H1 (cell line): Measurements from ENCODE around the gene RBM10.
A peak's percentile ranks its signal among the peaks of the same experiment; 100 is the strongest.

ENCODE experiments used
- EZH2 ChIP-seq: fragments of 200-600 bp; sonication (generic); IDR thresholded peaks from 2 replicates; pipeline ENCODE4 v1.7.1; 2012; ENCODE audit warnings: low read depth, mild to moderate bottlenecking, moderate library complexity, low read length, inconsistent platforms; ENCODE audit not compliant: severe bottlenecking
- GABPA ChIP-seq: IDR thresholded peaks from 2 replicates; pipeline ENCODE4 v1.6.1; 2011; ENCODE audit warnings: mild to moderate bottlenecking, low read length, moderate library complexity, borderline replicate concordance; ENCODE audit not compliant: insufficient read depth
- GTF2F1 ChIP-seq: IDR thresholded peaks from 2 replicates; pipeline ENCODE4 v1.6.1; 2012; ENCODE audit warnings: low read depth, low read length, improper control_type of control experiment, borderline replicate concordance
- HDAC6 ChIP-seq: IDR thresholded peaks from one replicate; pipeline ENCODE4 v1.7.1; 2012; ENCODE audit warnings: low read depth, mild to moderate bottlenecking, inconsistent platforms, low read length, moderate library complexity
- POLR2A ChIP-seq, 2 experiments: IDR thresholded peaks; 1 replicate in 1 of 2; 2 replicates in 1 of 2; pipeline ENCODE4 v1.6.1; 2011; ENCODE audit warnings: low read depth in 2 of 2, low read length in 2 of 2, mild to moderate bottlenecking in 2 of 2; ENCODE audit errors: control extremely low read depth in 1 of 2
- POLR2AphosphoS5 ChIP-seq: IDR thresholded peaks from 2 replicates; pipeline ENCODE4 v1.6.1; 2011; ENCODE audit warnings: low read depth, low read length
- POU5F1 ChIP-seq: IDR thresholded peaks from 2 replicates; pipeline ENCODE4 v1.6.1; 2011; ENCODE audit warnings: low read depth, mild to moderate bottlenecking, low read length, moderate library complexity
- RAD21 ChIP-seq, 2 experiments: IDR thresholded peaks in 1 of 2; conservative IDR thresholded peaks in 1 of 2; 2 replicates each; pipeline ENCODE4 v1.6.1; 2011; ENCODE audit warnings: low read depth in 2 of 2, low read length in 2 of 2, improper control_type of control experiment in 1 of 2, inconsistent platforms in 1 of 2, mild to moderate bottlenecking in 1 of 2, moderate library complexity in 1 of 2
- RNF2 ChIP-seq: fragments of 200-900, 300-1000 bp; sonication (generic); IDR thresholded peaks from 2 replicates; pipeline ENCODE4 v1.7.1; 2016; ENCODE audit warnings: borderline replicate concordance, low read depth, mild to moderate bottlenecking, antibody characterized with exemption, low read length; ENCODE audit not compliant: poor library complexity, severe bottlenecking; ENCODE audit errors: missing control alignments
- SAP30 ChIP-seq: fragments of 300-600 bp; sonication (generic); IDR thresholded peaks from 2 replicates; pipeline ENCODE4 v1.7.1; 2012; ENCODE audit warnings: low read length, moderate library complexity, mild to moderate bottlenecking, inconsistent platforms; ENCODE audit not compliant: insufficient read depth, insufficient replicate concordance
- TEAD4 ChIP-seq: IDR thresholded peaks from 2 replicates; pipeline ENCODE4 v1.6.1; 2012; ENCODE audit warnings: low read depth, low read length, inconsistent platforms, mixed read lengths
- ZNF274 ChIP-seq: IDR thresholded peaks from 2 replicates; pipeline ENCODE4 v1.7.0; 2012; ENCODE audit warnings: low read length, borderline replicate concordance; ENCODE audit errors: extremely low read depth
- TF ChIP-seq, protein P1 (sequence below): IDR thresholded peaks from 2 replicates; pipeline ENCODE4 v1.6.1; 2012; ENCODE audit warnings: inconsistent platforms
- TF ChIP-seq, protein P2 (sequence below), 3 experiments: IDR thresholded peaks; 1 replicate in 2 of 3; 2 replicates in 1 of 3; pipeline versions ENCODE4 v1.5.1 to v1.6.1; 2011; ENCODE audit warnings: low read length in 3 of 3, mild to moderate bottlenecking in 3 of 3, inconsistent platforms in 2 of 3, low read depth in 1 of 3, moderate library complexity in 1 of 3; ENCODE audit not compliant: insufficient read depth in 1 of 3; ENCODE audit errors: control extremely low read depth in 1 of 3

GRCh38 chrX:47217852-47218279 is 72.8 kb downstream of the RBM10 start:
- TF ChIP-seq RNF2 (no peak), POU5F1 (no peak), POLR2AphosphoS5 (peak; percentile 22), EZH2 (no peak), GTF2F1 (no peak), ZNF274 (no peak), TEAD4 (no peak), POLR2A (IDR thresholded peaks at IDR 0.05; ENCODE audit: control extremely low read depth in 1 of 2, low read depth in 2 of 2, low read length in 2 of 2) (peak in 1 of 2 experiments; percentile 72; a peak in 1 of 3 replicates), SAP30 (no peak), RAD21 (IDR thresholded peaks at IDR 0.05 in 1 of 2, conservative IDR thresholded peaks at IDR 0.05 in 1 of 2; ENCODE audit: low read depth in 2 of 2, low read length in 2 of 2) (no peak), HDAC6 (no peak), GABPA (no peak)
- TF ChIP-seq, protein P1, sequence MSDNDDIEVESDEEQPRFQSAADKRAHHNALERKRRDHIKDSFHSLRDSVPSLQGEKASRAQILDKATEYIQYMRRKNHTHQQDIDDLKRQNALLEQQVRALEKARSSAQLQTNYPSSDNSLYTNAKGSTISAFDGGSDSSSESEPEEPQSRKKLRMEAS, result no peak
- TF ChIP-seq, protein P2, sequence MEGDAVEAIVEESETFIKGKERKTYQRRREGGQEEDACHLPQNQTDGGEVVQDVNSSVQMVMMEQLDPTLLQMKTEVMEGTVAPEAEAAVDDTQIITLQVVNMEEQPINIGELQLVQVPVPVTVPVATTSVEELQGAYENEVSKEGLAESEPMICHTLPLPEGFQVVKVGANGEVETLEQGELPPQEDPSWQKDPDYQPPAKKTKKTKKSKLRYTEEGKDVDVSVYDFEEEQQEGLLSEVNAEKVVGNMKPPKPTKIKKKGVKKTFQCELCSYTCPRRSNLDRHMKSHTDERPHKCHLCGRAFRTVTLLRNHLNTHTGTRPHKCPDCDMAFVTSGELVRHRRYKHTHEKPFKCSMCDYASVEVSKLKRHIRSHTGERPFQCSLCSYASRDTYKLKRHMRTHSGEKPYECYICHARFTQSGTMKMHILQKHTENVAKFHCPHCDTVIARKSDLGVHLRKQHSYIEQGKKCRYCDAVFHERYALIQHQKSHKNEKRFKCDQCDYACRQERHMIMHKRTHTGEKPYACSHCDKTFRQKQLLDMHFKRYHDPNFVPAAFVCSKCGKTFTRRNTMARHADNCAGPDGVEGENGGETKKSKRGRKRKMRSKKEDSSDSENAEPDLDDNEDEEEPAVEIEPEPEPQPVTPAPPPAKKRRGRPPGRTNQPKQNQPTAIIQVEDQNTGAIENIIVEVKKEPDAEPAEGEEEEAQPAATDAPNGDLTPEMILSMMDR (IDR thresholded peaks at IDR 0.05; ENCODE audit: control extremely low read depth in 1 of 3, insufficient read depth in 1 of 3, low read depth in 1 of 3, low read length in 3 of 3), result no peak
